Heart left ventricle (tissue), 13 donors: ENCODE measurements around the gene LY86.

Experiments
- POLR2A ChIP-seq, 2 donors: fragments of 450-650 bp; IDR thresholded peaks; one replicate each; pipeline ENCODE4 v1.6.1; 2017; ENCODE audit warnings: antibody characterized with exemption in 2 of 2, mild to moderate bottlenecking in 2 of 2, moderate library complexity in 2 of 2
- TF ChIP-seq, protein P1 (sequence below), 12 donors: fragments of 200-600 bp; sonication (generic) in 4 of 12; IDR thresholded peaks; one replicate each; pipeline versions ENCODE4 v1.5.0 to v1.8.0; 2018 to 2022; ENCODE audit warnings: antibody characterized with exemption in 12 of 12, mild to moderate bottlenecking in 5 of 12
- donor health status: ischemic (EF 13 %, LVEDD 7.1; RV severe dilation, severe dysfunction).
- donor health status: DM: no; HTN: yes; CAD: no.
- donor health status: DM: no; HTN: no; CAD: no.
- donor health status: ischemic (EF 25% LVEDD 6.9; RV normal size, moderate dysfunction).
- donor health status: ischemic (EF 25% LVEDD 5.7; RV mildly dilated, moderate dysfunction).
- donor health status: ischemic (EF 35%, LVEDD 5.7; RV mildly dilated, moderate dysfunction).
- donor health status: nonischemic (EF 11% LVEDD 7.7; RV severe dilation, severe dysfunction).
- donor health status: DM: yes; HTN: yes; CAD: no.
- donor health status: PGD.
- donor health status: ischemic (EF 29% LVEDD 5.4; RV normal size, mild dysfunction).
- donor health status: nonischemic (EF 23%, LVEDD 6.1; RV moderate dilation, normal function).

DNA sequence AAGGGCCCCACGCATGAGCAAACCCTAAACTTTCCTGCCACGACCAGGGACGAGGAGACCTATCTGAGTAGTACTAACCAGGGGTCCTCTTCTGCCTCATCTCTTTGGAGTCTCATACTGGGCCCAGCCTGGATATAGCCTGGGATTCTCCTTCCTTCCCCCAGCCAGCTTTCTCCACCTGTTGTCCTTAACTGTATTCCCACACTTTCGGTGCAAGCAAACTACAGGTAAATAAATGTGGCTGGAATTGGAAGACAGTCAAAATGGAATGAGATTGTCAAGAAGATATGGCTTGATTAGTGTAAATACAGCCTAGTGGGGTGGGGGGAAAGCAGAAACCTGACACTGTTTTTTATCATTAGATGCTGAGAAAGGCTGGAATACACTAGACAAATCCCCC is 23.5 kb upstream of the LY86 start:
- TF ChIP-seq, protein P1, sequence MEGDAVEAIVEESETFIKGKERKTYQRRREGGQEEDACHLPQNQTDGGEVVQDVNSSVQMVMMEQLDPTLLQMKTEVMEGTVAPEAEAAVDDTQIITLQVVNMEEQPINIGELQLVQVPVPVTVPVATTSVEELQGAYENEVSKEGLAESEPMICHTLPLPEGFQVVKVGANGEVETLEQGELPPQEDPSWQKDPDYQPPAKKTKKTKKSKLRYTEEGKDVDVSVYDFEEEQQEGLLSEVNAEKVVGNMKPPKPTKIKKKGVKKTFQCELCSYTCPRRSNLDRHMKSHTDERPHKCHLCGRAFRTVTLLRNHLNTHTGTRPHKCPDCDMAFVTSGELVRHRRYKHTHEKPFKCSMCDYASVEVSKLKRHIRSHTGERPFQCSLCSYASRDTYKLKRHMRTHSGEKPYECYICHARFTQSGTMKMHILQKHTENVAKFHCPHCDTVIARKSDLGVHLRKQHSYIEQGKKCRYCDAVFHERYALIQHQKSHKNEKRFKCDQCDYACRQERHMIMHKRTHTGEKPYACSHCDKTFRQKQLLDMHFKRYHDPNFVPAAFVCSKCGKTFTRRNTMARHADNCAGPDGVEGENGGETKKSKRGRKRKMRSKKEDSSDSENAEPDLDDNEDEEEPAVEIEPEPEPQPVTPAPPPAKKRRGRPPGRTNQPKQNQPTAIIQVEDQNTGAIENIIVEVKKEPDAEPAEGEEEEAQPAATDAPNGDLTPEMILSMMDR (IDR thresholded peaks at IDR 0.05) = no peak
- no peak for TF ChIP-seq POLR2A (IDR thresholded peaks at IDR 0.05)
